Panc1 (cell line): ENCODE measurements around the gene PLD1.

Source experiments
- CTCF ChIP-seq: fragments of 450-650 bp; IDR thresholded peaks from 2 replicates; pipeline ENCODE4 v1.5.1; 2017; ENCODE audit warnings: mild to moderate bottlenecking
- POLR2AphosphoS5 ChIP-seq: IDR thresholded peaks from 2 replicates; pipeline ENCODE4 v1.6.1; 2012; ENCODE audit warnings: mild to moderate bottlenecking, low read depth, low read length, moderate library complexity
- SIN3A ChIP-seq: IDR thresholded peaks from 2 replicates; pipeline ENCODE4 v1.6.1; 2012; ENCODE audit warnings: low read depth, mild to moderate bottlenecking, low read length, moderate library complexity, borderline replicate concordance; ENCODE audit not compliant: insufficient read depth
- TCF7L2 ChIP-seq: IDR thresholded peaks from 2 replicates; pipeline ENCODE4 v1.6.1; 2011; ENCODE audit warnings: mild to moderate bottlenecking, low read depth, low read length, inconsistent platforms
- TF ChIP-seq, protein P1 (sequence below), 2 experiments: IDR thresholded peaks; 2 replicates each; pipeline ENCODE4 v1.6.1; 2011 to 2012; ENCODE audit warnings: low read depth in 2 of 2, control low read depth in 1 of 2, low read length in 1 of 2, mild to moderate bottlenecking in 1 of 2, moderate library complexity in 1 of 2; ENCODE audit not compliant: insufficient read depth in 1 of 2

GRCh38 chr3:171824824-171825221, 14.5 kb upstream of the PLD1 start:
- TF ChIP-seq CTCF (no peak), POLR2AphosphoS5 (no peak), SIN3A (no peak), TCF7L2 (no peak)
- TF ChIP-seq, protein P1, sequence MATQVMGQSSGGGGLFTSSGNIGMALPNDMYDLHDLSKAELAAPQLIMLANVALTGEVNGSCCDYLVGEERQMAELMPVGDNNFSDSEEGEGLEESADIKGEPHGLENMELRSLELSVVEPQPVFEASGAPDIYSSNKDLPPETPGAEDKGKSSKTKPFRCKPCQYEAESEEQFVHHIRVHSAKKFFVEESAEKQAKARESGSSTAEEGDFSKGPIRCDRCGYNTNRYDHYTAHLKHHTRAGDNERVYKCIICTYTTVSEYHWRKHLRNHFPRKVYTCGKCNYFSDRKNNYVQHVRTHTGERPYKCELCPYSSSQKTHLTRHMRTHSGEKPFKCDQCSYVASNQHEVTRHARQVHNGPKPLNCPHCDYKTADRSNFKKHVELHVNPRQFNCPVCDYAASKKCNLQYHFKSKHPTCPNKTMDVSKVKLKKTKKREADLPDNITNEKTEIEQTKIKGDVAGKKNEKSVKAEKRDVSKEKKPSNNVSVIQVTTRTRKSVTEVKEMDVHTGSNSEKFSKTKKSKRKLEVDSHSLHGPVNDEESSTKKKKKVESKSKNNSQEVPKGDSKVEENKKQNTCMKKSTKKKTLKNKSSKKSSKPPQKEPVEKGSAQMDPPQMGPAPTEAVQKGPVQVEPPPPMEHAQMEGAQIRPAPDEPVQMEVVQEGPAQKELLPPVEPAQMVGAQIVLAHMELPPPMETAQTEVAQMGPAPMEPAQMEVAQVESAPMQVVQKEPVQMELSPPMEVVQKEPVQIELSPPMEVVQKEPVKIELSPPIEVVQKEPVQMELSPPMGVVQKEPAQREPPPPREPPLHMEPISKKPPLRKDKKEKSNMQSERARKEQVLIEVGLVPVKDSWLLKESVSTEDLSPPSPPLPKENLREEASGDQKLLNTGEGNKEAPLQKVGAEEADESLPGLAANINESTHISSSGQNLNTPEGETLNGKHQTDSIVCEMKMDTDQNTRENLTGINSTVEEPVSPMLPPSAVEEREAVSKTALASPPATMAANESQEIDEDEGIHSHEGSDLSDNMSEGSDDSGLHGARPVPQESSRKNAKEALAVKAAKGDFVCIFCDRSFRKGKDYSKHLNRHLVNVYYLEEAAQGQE (IDR thresholded peaks at IDR 0.05; ENCODE audit: insufficient read depth in 1 of 2, low read depth in 2 of 2, low read length in 1 of 2): no peak
